ENCODE results near the gene ARMH1.
A peak's percentile ranks its signal among the peaks of the same experiment; 100 is the strongest.

Gene ARMH1

DNA sequence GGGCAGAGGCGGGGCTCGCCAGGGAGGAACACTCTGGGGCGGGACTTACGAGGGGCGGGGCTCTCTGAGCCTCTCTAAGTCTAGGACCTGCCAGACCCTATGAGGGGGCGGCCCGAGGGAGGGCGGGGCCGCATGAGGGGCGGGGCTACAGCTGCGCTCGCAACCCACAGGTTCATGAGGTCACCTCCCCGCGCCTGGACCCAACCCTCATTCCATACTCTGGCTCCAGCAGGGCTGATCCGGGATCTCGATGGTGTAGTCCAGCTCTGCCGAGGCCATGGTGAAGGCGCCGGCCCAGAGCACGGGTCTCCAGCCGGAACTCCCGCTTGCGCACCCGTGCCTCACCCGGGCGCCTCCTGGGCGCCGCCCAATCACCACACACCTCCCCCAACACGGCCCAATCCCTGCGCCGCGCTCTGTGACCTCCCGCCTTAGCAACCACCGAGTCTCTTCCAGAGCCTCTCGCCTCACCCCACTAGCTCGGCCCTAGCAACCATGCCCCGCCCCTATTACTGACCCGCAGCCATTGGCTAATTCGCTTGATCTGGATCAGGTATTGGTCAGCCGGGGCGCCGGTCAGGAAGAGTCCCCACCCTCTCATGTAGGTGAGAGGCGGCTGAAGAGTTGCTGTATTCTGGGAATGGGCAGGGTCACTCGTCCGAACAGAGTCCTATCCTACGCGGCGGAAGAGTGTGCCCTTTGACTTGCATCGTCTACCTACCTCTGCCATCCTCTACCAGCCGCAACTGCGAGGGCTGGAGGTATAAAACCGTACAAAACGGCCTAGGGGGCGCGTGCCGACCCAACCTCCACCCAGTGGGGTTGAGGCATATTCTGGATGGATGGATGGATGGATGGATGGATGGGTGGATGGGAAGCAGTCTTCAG lies at the start of gene ARMH1, which contains the start of gene TMEM53:
TSS of gene ARMH1 (plus strand) at position 602 of the 888 bp plus-strand sequence. CDS start 14,984 bp downstream, outside the sequence.
TSS of gene TMEM53 (minus strand) at position 369 of the 888 bp plus-strand sequence. CDS start at position 279, 90 bp downstream.
- DNase-seq (ENCODE audit: low spot score), result peak; percentile 99

DNA sequence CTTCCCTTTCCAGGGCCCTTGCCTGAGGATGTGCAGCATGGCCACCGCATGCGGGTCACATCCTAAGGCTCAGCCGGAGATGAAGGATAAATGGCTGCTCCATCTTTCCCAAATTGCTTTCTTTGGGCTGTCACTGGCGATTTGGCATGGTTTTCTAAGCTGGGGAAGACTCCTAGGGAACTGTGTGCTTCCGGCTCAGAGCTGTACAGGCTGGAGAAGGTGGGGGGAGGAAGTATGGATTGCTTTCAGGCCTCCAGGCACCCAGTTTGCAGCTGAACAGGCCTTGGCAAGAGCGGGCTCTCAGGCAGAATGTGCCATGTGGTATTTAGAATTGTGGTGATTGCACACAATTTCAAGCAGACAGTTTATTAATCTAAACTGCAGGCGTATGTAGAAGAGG lies 49.2 kb upstream of the ARMH1 start:
- no peak for DNase-seq (ENCODE audit: low spot score)

DNA sequence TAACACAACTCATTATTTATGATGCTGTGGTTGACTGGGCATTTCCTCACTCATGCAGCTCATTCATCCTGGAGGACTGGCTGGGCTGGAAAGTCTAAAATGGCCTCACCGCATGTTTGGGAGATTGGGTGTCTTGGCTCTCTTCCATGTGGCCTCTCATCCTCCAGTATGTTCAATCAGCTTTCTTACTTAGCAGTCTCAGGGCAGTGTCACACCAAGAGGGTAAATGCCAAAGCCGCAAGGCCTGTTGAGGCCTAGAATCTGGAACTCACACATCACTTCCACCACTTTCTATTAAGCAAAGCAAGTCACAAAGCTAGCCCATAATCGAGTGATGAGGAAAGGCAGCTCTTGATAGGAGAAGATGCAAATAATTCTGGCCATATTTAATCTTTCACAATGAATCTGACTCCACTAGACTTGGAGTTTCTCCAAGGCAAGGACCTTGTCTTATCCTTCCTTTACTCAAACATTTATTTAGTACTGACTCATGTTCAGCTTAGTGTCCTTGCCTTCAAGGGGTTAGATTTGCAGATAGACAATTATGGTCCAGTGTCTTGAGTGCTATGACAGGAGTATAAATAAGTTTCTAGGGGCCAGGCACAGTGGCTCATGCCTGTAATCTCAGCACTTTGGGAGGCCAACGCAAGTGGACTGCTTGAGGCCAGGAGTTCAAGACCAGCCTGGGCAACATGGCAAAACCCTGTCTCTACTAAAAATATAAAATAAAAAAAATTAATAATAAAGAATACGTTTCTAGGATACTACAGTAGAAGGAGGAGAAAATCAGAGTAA lies 45.4 kb upstream of the ARMH1 start:
- DNase-seq (ENCODE audit: low spot score), result no peak

DNA sequence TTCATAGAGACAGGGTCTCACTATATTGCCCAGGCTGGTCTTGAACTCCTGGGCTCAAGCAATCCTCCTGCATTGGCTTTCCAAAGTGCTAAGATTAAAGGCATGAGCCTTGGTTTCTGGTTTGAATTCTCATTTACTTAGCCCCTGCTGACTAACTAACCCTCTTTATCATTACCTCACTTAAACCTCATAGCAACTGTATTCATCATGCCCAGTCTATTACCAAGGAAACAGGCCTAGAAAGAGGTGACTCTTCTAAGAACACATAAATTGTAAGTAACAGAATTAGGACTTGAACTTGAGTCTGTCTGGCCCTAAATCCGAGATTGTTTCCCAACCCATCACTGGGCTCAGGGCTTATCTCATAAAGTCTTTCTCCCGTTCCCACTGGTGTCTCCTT lies 44.4 kb upstream of the ARMH1 start:
- DNase-seq (ENCODE audit: low spot score), result no peak

DNA sequence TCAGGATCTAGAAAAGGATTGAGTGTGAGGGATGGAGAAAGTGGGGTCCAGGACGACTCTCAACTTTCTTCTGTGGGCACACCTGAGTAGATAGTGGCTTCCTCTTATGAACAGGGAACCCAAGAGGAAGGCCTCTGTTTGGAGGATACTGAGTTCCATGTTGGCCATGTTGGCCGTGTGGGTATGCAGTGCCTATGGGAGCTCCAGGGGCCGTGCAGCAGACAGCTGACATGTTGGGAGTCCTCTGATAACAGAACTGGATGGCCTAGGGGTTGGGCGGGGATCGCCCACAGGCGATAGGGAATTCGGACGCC lies 43.2 kb upstream of the ARMH1 start:
- DNase-seq (ENCODE audit: low spot score), result no peak

DNA sequence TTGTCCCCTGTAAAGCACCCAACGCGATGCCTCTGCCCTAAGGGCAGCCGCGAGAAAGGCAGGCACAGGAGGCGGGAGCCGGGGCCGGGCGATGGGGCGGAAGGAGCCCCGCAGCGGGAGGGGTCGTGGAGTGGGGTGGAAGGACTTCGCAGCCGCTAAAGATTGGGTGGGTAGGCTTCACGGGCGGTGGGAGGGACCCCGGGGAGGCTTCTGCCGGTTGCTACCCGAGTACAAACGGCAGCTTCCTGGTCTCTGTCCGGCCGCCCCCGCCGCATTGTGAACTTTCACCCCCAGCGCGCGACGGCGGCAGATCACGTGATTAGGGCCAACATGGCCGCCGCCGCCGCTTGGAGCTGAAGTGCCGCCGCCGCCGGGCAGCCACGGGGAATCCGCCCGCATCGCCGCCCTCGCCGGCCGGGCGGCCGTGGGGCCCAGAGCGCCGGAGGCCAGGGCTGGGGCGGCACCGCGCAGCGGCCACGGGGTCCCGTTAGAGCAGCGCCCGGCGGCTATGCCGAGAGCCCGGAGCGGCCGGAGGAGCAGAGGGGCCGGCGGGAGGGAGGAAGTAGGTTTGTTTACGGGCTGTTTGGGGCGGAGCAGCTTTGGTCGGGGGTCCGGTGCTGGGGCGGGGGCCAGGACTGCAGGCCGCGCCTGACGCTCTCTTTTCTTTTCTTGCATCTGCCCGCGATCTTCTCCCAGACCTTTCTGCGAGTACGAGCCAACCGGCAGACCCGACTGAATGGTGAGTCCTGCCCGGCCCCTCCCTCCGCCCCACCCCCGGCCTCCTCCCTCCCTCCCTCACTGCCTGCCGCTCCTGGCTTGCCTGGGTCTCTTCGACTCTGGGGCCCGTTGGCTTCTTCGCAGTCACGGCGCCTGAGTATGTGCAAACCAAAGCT lies 42.6 kb upstream of the ARMH1 start:
- peak; percentile 76 for DNase-seq (ENCODE audit: low spot score)

DNA sequence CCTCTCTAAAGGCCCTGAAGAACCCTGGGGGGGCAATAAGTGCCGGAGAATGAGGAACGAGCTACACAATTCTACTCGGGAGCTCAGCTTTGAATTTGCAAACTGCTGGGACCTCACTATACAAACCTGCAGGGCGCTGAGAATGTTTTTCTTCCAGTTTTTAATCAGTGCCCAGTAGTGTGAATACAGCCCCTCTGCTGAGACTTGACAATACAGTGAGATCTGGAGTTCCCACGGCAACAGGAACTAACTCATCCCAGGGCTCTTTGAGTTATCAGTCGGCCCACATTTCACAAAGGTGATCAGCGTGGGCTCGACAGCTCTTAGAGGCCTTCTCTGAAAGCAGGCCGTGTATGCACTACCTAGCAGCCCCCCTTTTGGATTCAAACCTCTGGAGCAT lies 41.9 kb upstream of the ARMH1 start:
- DNase-seq (ENCODE audit: low spot score), result no peak

DNA sequence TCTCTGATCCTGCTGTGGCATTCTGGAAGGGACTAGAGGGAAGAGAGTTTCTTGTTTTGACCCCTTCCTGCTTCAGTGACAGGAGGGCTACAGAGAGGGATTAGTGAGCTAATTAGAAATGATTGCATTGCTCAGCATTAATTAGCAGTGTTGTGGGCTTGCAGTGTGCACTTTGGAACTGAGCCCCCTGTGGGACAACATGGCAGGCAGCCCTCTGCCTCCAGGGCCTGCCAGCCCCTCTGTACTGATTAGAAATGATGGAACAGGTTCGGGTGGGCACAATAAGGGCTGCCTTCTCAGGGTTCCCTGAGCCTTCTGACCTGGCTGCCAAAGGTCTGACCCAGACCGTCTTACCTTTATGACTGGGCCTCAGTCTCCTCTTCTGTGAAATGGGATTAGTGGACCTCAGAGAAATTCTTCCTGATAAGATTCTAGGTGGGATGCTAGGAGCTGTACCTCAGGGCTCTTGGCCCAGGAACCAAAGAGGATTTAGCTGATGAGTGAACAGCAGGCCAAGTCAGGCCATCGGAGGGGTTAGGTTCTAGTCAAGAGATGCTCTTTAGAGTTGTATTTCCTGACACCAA lies 39.8 kb upstream of the ARMH1 start:
- DNase-seq (ENCODE audit: low spot score), result no peak

DNA sequence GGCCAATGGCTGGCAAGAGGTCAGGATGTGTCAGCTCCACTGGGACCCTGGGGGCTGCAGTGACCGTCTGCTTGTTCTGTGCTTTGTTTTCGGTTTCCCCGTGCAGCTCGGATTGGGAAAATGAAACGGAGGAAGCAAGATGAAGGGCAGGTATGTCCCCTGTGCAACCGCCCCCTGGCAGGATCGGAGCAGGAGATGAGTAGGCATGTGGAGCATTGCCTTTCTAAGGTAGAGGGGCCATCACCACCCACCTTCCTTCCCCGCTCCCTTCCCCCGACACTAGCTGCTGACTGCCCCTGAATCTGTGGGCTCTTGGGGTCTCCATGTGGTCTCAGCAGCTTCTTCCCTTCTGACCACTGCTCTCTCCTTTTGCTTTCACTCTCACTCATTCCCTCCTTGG lies 39.1 kb upstream of the ARMH1 start:
- no peak for DNase-seq (ENCODE audit: low spot score)

DNA sequence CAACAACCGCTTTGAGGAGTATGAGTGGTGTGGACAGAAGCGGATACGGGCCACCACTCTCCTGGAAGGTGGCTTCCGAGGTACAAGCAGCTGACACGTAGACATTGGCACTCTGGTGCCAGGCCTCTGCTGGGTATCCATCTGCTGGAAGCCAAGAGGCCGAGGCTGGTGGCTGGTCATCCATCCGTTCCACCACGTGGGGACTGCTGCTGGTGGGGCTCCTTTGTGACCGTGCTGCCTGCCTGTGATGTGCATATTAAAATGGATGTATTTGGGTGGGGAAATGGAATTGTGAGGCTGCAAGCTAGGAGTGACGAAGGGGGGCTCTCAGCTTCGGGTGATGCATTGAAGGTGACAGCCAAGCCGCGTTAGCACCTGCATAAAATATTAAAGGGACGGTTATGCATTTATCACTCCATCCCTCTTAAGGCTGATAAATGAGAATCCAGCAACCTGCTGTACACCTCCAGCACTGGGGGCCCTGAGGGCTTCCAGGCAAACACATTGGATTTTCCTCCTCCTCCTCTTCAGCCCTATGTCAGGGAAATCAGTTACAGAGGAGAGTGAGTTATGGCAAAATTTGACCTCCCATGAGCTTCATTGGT lies 38.3 kb upstream of the ARMH1 start:
- no peak for DNase-seq (ENCODE audit: low spot score)

DNA sequence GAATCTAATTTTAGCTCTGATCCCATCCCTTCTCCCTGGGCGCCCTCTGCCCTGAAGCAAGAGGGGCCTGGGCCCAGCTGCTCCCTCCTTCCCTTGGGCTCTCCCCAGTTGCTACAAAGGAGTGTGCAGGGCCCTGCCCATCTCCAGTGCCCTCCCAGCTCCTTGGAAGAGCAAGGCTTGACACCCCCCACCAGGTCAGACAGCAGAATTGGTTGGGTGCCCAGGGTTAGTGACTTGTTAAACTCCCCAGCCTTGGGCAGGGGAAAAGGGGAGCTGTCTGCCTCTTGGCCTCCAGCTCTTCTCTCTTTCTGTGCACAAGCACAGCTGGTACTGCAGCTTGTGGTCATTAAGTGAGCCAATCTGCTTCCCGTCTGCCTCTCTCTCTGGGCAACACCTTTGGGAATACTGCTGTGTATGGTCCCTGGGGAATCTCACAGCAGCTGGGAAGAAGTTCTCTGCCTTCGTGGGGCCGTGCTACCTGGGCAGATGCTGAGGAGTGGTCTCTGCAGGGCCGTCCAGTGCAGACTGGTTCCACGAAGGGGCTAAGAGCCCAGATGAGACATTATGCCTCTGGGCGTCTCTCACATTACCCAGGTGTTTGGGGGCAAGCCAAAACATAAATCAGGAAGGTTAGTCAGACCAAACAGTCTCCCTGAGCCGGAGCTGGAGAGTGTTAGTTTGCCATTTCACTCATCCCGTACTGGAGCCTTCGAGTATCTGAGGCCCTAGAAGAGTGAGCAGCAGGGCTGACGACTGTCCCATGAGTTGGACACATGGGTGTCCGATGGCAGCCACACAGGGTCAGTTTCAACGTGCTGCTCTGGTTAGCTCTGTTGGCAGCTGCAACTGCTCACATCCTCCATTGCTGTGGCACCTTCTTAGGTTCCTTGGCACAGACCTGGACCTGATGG lies 37.6 kb upstream of the ARMH1 start:
- no peak for DNase-seq (ENCODE audit: low spot score)

DNA sequence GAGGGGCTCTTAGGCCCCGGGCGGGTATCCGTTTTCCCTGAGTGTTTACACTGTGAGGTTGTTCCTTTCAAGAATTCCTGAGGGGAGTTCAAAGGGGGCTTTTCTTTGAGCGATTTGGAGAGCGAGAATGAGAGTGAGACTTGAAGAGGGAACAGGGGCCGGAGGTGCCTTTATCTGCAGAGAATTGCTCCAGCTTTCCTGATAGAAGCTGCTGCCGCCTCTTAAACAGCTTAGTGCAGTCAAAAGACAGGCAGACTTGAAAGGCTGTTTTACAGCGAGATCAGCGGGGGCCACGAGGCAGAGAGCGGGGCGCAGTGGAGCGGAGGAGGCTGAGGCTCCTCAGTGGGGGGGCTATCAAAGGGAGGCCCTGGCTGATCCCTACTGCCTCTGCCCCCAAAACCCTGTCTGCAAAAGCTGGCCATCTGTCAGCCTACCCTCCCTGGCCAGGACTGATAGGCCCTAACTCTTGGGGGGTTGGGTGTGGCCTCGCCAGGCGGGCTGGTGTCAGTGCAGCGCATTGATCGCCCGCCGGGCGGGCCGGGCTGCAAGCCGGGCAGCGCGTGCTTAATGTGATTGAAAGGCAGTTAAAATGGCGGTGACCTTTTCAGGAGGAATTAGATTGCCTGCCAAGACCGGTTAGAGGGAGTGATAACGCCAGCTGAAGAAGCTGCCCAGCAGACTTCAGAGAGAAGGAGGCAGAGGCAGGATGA lies 36.7 kb upstream of the ARMH1 start:
- no peak for DNase-seq (ENCODE audit: low spot score)

DNA sequence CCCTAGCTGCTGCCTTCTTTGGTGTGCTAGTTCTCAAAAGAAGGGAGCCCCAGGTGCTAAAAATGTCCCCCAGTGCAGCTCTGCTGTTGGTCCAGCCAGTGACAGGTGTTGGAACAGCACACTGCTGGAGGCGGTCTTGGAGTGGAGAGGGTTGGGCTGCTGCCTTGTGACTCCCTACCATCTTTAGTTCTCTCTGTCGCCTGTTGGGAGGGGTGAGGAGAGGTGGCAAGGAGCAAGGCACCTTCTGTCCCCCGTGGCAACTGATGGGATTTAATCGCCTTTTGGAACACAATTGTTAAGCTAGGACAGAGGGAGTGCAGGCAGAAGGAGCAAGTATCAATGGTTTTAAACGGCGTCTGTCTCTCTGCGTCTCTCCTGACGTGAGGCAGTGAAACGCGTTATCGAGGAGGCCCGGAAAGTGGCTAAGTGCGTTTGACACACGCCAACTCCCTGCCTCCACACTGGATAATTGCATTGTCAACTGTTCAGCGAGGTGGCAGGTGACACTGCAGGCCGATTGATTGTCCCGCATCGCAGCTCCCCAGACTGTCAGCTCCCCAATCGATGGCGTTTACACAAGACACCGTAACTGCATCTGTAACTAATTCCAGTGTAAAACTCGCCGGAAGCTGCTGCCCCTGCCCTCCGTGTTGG lies 34.2 kb upstream of the ARMH1 start:
- peak; percentile 68 for DNase-seq (ENCODE audit: low spot score)

DNA sequence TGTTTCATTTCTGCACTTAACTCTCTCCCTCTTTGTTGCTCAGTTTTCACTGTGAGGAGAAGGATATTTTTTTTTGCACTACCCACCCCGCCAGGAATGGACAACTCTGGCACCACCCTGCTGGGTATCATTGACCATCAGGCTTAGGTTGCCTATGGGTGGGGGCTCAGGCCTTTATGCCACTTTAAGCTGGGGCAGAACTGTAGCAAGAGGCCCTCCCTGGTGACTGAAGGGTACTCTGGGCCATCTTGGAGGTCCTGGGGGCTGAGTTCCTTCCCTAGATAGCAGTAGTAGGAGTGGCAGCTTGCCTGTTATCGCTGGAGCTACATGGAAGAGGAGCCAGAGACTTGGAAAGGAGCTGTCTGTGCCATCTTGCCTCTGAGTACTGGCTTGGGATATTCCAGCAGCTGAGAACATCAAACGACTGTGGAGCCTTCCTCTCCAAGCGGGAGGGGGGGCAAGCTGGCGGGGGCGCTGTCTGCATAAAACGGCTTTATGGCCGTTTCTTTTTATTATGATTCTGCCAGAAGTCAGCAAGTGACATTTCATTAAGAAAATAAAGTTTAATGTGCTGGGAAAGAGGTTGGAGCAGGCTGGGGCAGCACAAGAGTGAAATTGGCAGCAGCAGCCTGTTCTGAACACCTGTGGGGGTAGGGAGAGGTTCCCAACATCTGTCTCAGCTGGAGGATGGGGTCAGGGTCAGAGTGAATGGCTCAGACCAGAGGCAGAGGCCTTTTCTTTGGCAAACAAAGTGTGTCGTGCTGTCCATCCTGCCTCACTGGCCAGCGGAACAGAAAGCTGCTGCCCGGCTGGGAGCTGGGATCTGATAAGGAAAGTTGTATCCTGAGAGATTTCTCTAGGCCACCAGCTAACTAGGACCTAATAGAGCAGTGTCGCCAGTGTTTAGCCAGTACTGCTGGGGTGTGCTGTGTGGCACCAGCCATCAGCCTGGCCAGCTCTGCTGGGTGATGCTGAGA lies 33.1 kb upstream of the ARMH1 start:
- DNase-seq (ENCODE audit: low spot score), result no peak

DNA sequence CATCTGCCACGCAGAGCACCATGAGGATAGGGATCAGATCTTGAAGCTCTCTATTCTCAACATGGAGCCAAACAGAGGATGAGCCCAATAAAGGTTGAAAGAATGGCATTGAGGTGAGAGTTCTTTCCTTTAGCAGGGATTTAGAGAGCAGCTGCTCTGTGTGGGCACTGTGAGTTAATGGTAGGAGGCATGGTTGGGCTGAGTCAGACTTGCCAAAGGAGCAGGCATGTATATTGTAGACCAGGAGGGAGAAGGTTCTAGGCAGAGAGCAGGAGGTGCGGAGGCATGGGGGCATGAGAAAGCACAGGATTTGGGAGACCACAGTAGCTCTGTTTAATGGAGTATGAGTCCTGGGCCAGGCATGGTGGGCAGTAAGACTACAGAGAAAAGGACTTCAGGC lies 32.3 kb upstream of the ARMH1 start:
- DNase-seq (ENCODE audit: low spot score), result no peak

DNA sequence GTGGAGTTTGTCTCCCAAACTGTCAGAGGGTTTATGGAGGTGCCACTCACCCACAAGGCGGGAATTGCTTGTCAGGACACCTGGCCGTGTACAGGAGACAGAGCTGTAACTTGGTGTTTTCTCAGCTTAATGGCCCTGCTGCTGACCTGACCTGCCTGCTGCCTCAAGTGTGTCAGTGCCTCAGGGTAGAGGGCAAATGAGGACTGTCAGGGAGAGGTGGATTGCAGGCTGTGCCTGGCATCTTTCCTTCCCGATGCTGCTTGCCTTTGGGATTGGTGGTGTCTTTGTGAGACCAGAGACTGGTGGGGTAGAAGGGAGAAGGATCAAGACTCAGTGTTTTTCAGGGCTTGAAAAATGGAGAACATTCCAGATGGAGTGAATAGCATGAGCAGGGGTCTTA lies 31.6 kb upstream of the ARMH1 start:
- no peak for DNase-seq (ENCODE audit: low spot score)

DNA sequence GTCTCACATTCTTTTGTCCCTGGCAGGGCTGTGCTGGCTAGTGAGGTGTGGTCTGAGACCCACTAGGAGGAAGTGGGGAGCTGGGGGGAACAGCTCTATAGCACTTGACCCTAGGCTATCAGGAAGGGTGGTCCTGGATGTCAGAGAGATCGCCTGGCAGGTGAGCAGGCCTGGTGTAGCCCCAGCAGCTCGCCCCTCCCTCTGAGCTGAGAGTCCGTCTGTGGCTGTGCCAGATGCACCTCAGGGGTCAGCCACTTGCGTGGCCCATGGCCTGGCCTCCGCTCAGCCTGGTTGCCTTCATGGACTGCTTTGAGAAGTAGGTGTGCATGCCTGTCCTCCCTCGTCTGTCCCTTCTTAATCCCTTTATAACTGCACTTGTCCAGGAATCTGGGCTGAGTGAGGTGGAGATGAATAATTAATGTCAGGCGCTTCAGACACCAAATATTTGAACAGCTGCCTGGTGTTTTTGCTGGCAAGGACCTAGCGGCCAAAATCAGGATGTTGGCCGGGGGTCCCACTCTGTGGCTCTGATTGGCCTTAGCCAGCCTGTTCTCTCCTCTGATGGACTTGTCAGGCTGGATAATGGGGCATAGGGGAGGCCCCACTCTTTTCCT lies 30.7 kb upstream of the ARMH1 start:
- DNase-seq (ENCODE audit: low spot score), result no peak

Measured in putamen (tissue), 1 donor.